Lower lobe of right lung (tissue), 2 donors: ENCODE measurements around the gene TPM1. TPM values are rescaled to one million over a fixed set of nuclear protein-coding genes. Genes with fewer than 3 reads are reported as not detected.
A peak's percentile ranks its signal among the peaks of the same experiment; 100 is the strongest.
"Not testable (repeated sequence)": the region's sequence is repeated elsewhere in the genome, so short reads cannot be mapped to it uniquely, and the experiment has no call there.

Experiments
- ATAC-seq, 2 donors: fragments of 200-7000 bp; cut with Tn5 transposase; one replicate each; pipeline ENCODE4 v1.9.1; 2020 to 2022; ENCODE audit warnings: mild to moderate bottlenecking in 2 of 2, moderate library complexity in 2 of 2
- DNase-seq: peaks from one replicate; pipeline ENCODE4 v3.0.0-alpha.2; 2020
- H3K27ac ChIP-seq: fragments of 200-600 bp; one replicate; pipeline ENCODE4 v1.8.0; 2022
- H3K27me3 ChIP-seq: fragments of 200-600 bp; one replicate; pipeline ENCODE4 v1.8.0; 2022; ENCODE audit warnings: low read depth
- H3K36me3 ChIP-seq: fragments of 200-600 bp; one replicate; pipeline ENCODE4 v1.8.0; 2022; ENCODE audit warnings: mild to moderate bottlenecking
- H3K4me1 ChIP-seq: fragments of 200-600 bp; one replicate; pipeline ENCODE4 v1.8.0; 2022
- H3K4me3 ChIP-seq: fragments of 200-600 bp; one replicate; pipeline ENCODE4 v1.8.0; 2022; ENCODE audit warnings: mild to moderate bottlenecking
- H3K9me3 ChIP-seq: fragments of 200-600 bp; one replicate; pipeline ENCODE4 v1.8.0; 2022
- intact Hi-C: fragments of 100-400 bp; cut with DNase I; formaldehyde crosslinking; loops from one replicate; pipeline ENCODE4 v1.11.0; 2022
- total RNA-seq: library from RNA; stranded (reverse); fragmentation: NEBNext Ultra II Directional; extraction: Animal tissue kit (Norgen Biotek cat#: 25700); gene quantifications from one replicate; pipeline ENCODE4 v1.2.1, GENCODE V29; 2021
- TF ChIP-seq, protein P1 (sequence below): fragments of 200-600 bp; IDR thresholded peaks from one replicate; pipeline ENCODE4 v1.8.0; 2022; ENCODE audit warnings: antibody characterized with exemption, mild to moderate bottlenecking
- donor health status: DM: no; HTN: yes; CAD: no; lungs with severe emphysema.

TPM1 gene
- total RNA-seq, 1 donor from 2014 or later: 137 TPM

DNA sequence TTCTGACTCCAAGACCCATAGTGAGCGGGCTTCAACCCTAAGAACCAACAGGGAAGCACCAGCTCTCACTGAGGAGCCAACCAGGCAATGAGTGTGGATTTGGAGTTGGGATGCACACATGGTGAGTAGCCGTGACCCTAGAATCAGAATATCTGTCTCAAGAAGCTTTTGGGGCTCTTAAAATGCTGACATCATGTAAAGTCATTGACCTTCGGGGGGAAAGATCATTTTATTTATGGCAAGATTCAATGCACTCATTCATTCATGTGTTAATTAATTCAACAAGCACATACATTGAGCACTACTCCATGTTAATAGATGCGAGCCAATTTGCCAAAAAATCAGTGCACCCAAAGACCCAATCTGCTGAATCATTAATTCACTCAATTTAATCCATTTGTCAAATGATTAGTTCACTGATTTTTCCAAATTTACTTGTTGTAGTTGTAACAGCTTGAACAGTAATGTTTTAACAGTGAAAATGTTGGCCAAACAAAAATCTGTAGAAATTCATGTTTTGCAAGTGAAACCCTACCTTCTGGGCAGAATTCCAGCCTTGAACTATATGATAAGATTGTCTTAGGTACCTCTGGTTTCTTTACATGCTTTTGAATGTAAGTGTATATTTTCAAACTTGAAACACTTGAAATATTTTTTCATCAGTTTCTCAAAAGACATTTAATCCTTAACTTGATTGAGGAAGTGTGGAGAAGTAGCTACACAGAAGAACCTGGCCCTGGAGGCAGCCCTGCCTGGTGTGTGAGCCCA lies 49.3 kb downstream of the TPM1 start:
- intact Hi-C loops: loop anchor here (10.0 kb wide), 1 partner anchor 247 kb away; no protein-coding TSS in a partner anchor
- TF ChIP-seq, protein P1, sequence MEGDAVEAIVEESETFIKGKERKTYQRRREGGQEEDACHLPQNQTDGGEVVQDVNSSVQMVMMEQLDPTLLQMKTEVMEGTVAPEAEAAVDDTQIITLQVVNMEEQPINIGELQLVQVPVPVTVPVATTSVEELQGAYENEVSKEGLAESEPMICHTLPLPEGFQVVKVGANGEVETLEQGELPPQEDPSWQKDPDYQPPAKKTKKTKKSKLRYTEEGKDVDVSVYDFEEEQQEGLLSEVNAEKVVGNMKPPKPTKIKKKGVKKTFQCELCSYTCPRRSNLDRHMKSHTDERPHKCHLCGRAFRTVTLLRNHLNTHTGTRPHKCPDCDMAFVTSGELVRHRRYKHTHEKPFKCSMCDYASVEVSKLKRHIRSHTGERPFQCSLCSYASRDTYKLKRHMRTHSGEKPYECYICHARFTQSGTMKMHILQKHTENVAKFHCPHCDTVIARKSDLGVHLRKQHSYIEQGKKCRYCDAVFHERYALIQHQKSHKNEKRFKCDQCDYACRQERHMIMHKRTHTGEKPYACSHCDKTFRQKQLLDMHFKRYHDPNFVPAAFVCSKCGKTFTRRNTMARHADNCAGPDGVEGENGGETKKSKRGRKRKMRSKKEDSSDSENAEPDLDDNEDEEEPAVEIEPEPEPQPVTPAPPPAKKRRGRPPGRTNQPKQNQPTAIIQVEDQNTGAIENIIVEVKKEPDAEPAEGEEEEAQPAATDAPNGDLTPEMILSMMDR: no peak
- ATAC-seq (no peak), DNase-seq (no peak)
- Histone ChIP-seq H3K27ac (no peak overlapping the region), H3K4me1 (peaks cover 18% of the 10 kb centered on the region), H3K9me3 (no peaks in the 10 kb centered on the region), H3K36me3 (no peaks in the 10 kb centered on the region), H3K4me3 (no peak overlapping the region), H3K27me3 (no peaks in the 10 kb centered on the region)

DNA sequence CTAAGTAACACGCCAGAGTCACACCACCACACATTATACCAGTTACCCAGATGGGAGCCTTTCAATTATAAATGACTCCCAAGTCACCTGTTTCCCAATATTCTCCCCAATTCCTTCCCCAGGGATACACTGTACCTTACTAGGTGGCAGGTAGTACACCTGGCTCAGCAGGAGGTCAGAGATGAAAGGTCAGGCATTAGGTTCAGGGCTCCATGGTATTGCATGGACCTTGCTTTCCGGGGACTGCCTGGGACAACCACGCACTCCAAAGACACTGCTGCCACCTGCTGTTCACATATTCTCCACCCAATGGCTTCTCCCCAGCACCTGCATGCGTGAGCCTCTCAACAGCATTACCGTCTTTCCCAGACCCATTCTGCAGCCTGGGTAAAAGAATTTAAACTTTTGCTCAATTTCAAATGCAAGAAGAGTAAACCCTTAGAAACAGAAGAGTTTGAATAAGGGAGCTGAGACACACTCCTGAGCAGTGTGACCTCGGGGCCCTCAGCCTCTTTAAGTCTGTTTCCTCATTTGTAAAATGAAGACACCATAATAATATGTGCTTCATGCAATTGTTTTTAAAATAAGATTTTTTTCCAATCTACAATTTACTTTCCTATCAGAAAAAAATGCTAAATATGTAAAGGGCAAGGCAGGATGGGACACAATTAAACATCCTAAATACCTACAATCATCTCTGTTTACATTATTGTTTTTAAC lies 51.1 kb downstream of the TPM1 start:
- no peaks in the 10 kb centered on the region for H3K9me3 ChIP-seq
- DNase-seq (peak; percentile 77), ATAC-seq (peak; percentile 94 to 96)
- H3K36me3 ChIP-seq: no peaks in the 10 kb centered on the region
- no peak overlapping the region for H3K4me3 ChIP-seq
- peaks cover 14% of the 10 kb centered on the region for H3K4me1 ChIP-seq
- H3K27me3 ChIP-seq: no peaks in the 10 kb centered on the region
- intact Hi-C loops: loop anchor here (10.0 kb wide), 1 partner anchor 249 kb away; no protein-coding TSS in a partner anchor
- H3K27ac ChIP-seq: no peak overlapping the region
- TF ChIP-seq, protein P1: peak; percentile 90

DNA sequence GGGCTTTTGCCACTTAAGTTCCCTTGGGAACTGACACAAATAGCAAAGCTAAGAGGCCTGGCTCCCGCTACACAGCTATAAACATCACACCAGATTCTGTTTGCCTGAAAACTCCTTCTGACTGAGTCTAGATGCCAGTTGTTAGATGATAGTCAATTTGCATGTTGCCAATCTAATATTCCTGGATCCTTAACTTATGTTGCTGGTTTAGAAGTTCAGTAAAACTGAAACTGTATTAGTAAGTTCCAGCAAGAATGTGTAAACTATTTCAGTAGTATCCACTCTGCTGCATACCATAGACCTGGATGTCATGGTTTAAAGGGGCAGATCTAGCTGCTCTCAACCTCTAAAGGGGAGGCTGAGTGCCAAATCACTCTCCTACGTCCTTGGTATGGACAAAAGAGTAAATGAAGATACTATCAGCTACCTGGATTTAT lies 52.0 kb downstream of the TPM1 start:
- H3K4me3 ChIP-seq: no peak overlapping the region
- intact Hi-C loops: loop anchor here (10.0 kb wide), 1 partner anchor 250 kb away; no protein-coding TSS in a partner anchor
- H3K36me3 ChIP-seq: no peaks in the 10 kb centered on the region
- H3K27ac ChIP-seq: peak overlapping the region; percentile 5
- TF ChIP-seq, protein P1: no peak
- H3K4me1 ChIP-seq: peaks cover 8% of the 10 kb centered on the region
- H3K27me3 ChIP-seq: no peaks in the 10 kb centered on the region
- DNase-seq (no peak), ATAC-seq (peak; percentile 61 to 80)
- H3K9me3 ChIP-seq: no peaks in the 10 kb centered on the region

DNA sequence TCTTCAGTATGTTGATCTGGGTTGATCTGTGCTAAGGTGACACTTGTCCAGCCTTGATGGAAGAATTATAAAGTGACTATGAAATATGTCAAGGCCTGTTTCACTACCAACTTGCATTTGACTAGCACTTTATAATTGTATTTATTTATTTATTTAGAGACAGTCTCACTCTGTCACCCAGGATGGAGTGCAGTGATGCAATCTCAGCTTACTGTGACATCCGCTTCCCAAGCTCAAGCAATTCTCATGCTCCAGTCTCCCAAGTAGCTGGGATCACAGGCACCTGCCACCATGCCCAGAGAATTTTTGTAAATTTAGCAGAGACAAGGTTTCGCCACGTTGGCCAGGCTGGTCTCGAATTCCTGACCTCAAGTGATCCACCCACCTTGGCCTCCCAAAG lies 53.6 kb downstream of the TPM1 start:
- Histone ChIP-seq H3K27ac (no peak overlapping the region), H3K27me3 (no peaks in the 10 kb centered on the region), H3K4me3 (no peak overlapping the region), H3K36me3 (no peaks in the 10 kb centered on the region), H3K4me1 (peaks cover 8% of the 10 kb centered on the region), H3K9me3 (no peaks in the 10 kb centered on the region)
- intact Hi-C loops: loop anchor here (10.0 kb wide), 1 partner anchor 251 kb away; no protein-coding TSS in a partner anchor
- TF ChIP-seq, protein P1: no peak
- DNase-seq (no peak), ATAC-seq (no peak)

DNA sequence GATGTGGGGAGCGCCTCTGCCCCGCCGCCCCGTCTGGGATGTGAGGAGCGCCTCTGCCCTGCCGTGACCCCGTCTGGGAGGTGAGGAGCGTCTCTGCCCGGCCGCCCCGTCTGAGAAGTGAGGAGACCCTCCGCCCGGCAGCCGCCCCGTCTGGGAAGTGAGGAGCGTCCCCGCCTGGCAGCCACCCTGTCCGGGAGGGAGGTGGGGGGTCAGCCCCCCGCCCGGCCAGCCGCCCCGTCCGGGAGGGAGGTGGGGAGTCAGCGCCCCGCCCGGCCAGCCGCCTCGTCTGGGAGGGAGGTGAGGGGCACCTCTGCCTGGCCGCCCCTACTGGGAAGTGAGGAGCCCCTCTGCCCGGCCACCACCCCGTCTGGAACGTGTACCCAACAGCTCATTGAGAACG lies 56.4 kb downstream of the TPM1 start:
- not testable (repeated sequence) for H3K27ac ChIP-seq, H3K36me3 ChIP-seq, ATAC-seq, H3K4me1 ChIP-seq, H3K4me3 ChIP-seq, H3K27me3 ChIP-seq, DNase-seq, H3K9me3 ChIP-seq
- intact Hi-C loops: loop anchor here (10.0 kb wide), 1 partner anchor 254 kb away; no protein-coding TSS in a partner anchor

DNA sequence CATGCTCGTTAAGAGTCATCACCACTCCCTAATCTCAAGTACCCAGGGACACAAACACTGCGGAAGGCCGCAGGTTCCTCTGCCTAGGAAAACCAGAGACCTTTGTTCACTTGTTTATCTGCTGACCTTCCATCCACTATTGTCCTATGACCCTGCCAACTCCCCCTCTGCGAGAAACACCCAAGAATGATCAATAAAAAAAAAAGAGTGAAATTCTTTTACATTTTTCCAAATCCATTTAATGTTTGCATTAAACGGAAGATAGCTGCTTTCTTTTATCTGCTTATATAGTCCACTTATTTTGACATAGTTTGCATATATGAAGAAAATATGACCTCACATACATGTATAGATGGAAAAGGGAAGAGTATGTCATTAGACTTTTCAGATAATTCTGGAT lies 57.0 kb downstream of the TPM1 start:
- not testable (repeated sequence) for H3K27me3 ChIP-seq, DNase-seq, H3K9me3 ChIP-seq, H3K36me3 ChIP-seq, H3K4me1 ChIP-seq, H3K27ac ChIP-seq, ATAC-seq, H3K4me3 ChIP-seq
- intact Hi-C loops: loop anchor here (10.0 kb wide), 1 partner anchor 255 kb away; no protein-coding TSS in a partner anchor
